CD4-positive, alpha-beta T cell treated with Interleukin-21 for 1 hour (primary cell): Measurements from ENCODE around the gene AIRE.

ENCODE experiments used
- DNase-seq: peaks from one replicate; pipeline ENCODE4 v3.0.0-alpha.2; 2020

AIRE gene

GRCh38 chr21:44305691-44306090 is 20.0 kb downstream of the AIRE start:
- DNase-seq = no peak

GRCh38 chr21:44306936-44307704 is 21.4 kb downstream of the AIRE start:
- no peak for DNase-seq

- DNase-seq = no peak
Measured at GRCh38 chr21:44310628-44311507, 25.2 kb downstream of the AIRE start.

GRCh38 chr21:44312089-44312488 is 26.4 kb downstream of the AIRE start:
- no peak for DNase-seq

- no peak for DNase-seq
Measured at GRCh38 chr21:44312716-44313115, 27.0 kb downstream of the AIRE start.

- no peak for DNase-seq
Measured at GRCh38 chr21:44313451-44313850, 27.8 kb downstream of the AIRE start.

GRCh38 chr21:44314128-44314527 is 28.5 kb downstream of the AIRE start:
- no peak for DNase-seq

- no peak for DNase-seq
Measured at GRCh38 chr21:44314561-44314960, 28.9 kb downstream of the AIRE start.

GRCh38 chr21:44315691-44316203 is 30.1 kb downstream of the AIRE start:
- no peak for DNase-seq

GRCh38 chr21:44316277-44316900 is 30.7 kb downstream of the AIRE start:
- DNase-seq = no peak

- no peak for DNase-seq
Measured at GRCh38 chr21:44317241-44317782, 31.6 kb downstream of the AIRE start.

GRCh38 chr21:44317871-44318270 is 32.2 kb downstream of the AIRE start:
- DNase-seq = no peak

- no peak for DNase-seq
Measured at GRCh38 chr21:44318489-44319285, 33.0 kb downstream of the AIRE start.

- DNase-seq = no peak
Measured at GRCh38 chr21:44319407-44320065, 33.9 kb downstream of the AIRE start.

- no peak for DNase-seq
Measured at GRCh38 chr21:44320847-44321246, 35.2 kb downstream of the AIRE start.

- DNase-seq = no peak
Measured at GRCh38 chr21:44321846-44322450, 36.3 kb downstream of the AIRE start.

GRCh38 chr21:44322621-44323325 is 37.1 kb downstream of the AIRE start:
- no peak for DNase-seq

GRCh38 chr21:44323591-44323990 is 37.9 kb downstream of the AIRE start:
- DNase-seq = no peak

GRCh38 chr21:44324106-44324853 is 38.6 kb downstream of the AIRE start:
- no peak for DNase-seq

GRCh38 chr21:44324854-44325107 is 39.1 kb downstream of the AIRE start:
- no peak for DNase-seq
